Liver (tissue), 9 donors: ENCODE results near the gene WDR17. TPM values are rescaled to one million over a fixed set of nuclear protein-coding genes. Genes with fewer than 3 reads are reported as not detected.

Experiments used
- DNase-seq: peaks from one replicate; pipeline ENCODE4 v3.0.0-alpha.2; 2017; ENCODE audit warnings: low spot score
- H3K27ac ChIP-seq, 2 donors: one replicate each; pipeline ENCODE4 v1.7.0; 2013; ENCODE audit warnings: inconsistent platforms in 2 of 2, low read length in 2 of 2, control low read depth in 1 of 2, low read depth in 1 of 2, mild to moderate bottlenecking in 1 of 2
- H3K27me3 ChIP-seq, 4 donors: one replicate each; pipeline versions ENCODE4 v1.6.1 to v1.7.0; 2013; ENCODE audit warnings: low read length in 3 of 4, inconsistent platforms in 1 of 4, mild to moderate bottlenecking in 1 of 4, moderate library complexity in 1 of 4; ENCODE audit not compliant: control insufficient read depth in 4 of 4, insufficient read depth in 4 of 4
- H3K36me3 ChIP-seq, 4 donors: one replicate each; pipeline versions ENCODE4 v1.6.1 to v1.7.0; 2013; ENCODE audit warnings: low read length in 3 of 4, mild to moderate bottlenecking in 3 of 4, low read depth in 1 of 4, moderate library complexity in 1 of 4; ENCODE audit not compliant: control insufficient read depth in 4 of 4, insufficient read depth in 3 of 4
- H3K4me1 ChIP-seq, 4 donors: one replicate each; pipeline versions ENCODE4 v1.6.1 to v1.7.0; 2013; ENCODE audit warnings: low read length in 3 of 4, mild to moderate bottlenecking in 3 of 4, moderate library complexity in 1 of 4; ENCODE audit not compliant: control insufficient read depth in 4 of 4, insufficient read depth in 4 of 4
- H3K4me3 ChIP-seq, 3 donors: one replicate each; pipeline versions ENCODE4 v1.6.1 to v1.7.0; 2013; ENCODE audit warnings: low read length in 3 of 3, control low read depth in 1 of 3, low read depth in 1 of 3, mild to moderate bottlenecking in 1 of 3
- H3K9ac ChIP-seq, 2 donors: one replicate each; pipeline ENCODE4 v1.7.0; 2013; ENCODE audit warnings: low read length in 2 of 2, mild to moderate bottlenecking in 2 of 2, moderate library complexity in 2 of 2, control low read depth in 1 of 2, low read depth in 1 of 2
- H3K9me3 ChIP-seq, 4 donors: one replicate each; pipeline versions ENCODE4 v1.6.1 to v1.7.0; 2013; ENCODE audit warnings: low read length in 3 of 4; ENCODE audit not compliant: control insufficient read depth in 4 of 4
- EGR1 ChIP-seq, 2 donors: IDR thresholded peaks; 2 replicates each; pipeline ENCODE4 v1.6.1; 2016 to 2018; ENCODE audit warnings: antibody characterized with exemption in 2 of 2, low read depth in 2 of 2
- FOXA1 ChIP-seq: IDR thresholded peaks from 2 replicates; pipeline ENCODE4 v1.6.1; 2016; ENCODE audit warnings: antibody characterized with exemption
- FOXA2 ChIP-seq: IDR thresholded peaks from 2 replicates; pipeline ENCODE4 v1.6.1; 2016; ENCODE audit warnings: antibody characterized with exemption
- GABPA ChIP-seq, 2 donors: IDR thresholded peaks in 1 of 2; conservative IDR thresholded peaks in 1 of 2; 2 replicates each; pipeline ENCODE4 v1.6.1; 2016; ENCODE audit warnings: antibody characterized with exemption in 2 of 2, mild to moderate bottlenecking in 1 of 2, moderate library complexity in 1 of 2
- HNF4A ChIP-seq, 2 donors: conservative IDR thresholded peaks; 2 replicates each; pipeline ENCODE4 v1.6.1; 2016; ENCODE audit warnings: antibody characterized with exemption in 2 of 2, mild to moderate bottlenecking in 2 of 2
- HNF4G ChIP-seq: IDR thresholded peaks from 2 replicates; pipeline ENCODE4 v1.6.1; 2016; ENCODE audit warnings: antibody characterized with exemption
- JUND ChIP-seq, 2 donors: IDR thresholded peaks; 2 replicates each; pipeline ENCODE4 v1.6.1; 2016; ENCODE audit warnings: antibody characterized with exemption in 2 of 2
- NR2F2 ChIP-seq: IDR thresholded peaks from 2 replicates; pipeline ENCODE4 v1.6.1; 2016; ENCODE audit warnings: antibody characterized with exemption
- RAD21 ChIP-seq, 2 donors: IDR thresholded peaks; 2 replicates each; pipeline ENCODE4 v1.6.1; 2016; ENCODE audit warnings: antibody characterized with exemption in 2 of 2, mild to moderate bottlenecking in 2 of 2
- RXRA ChIP-seq, 2 donors: IDR thresholded peaks; 2 replicates each; pipeline ENCODE4 v1.6.1; 2017 to 2018; ENCODE audit warnings: antibody characterized with exemption in 2 of 2, mild to moderate bottlenecking in 1 of 2
- SP1 ChIP-seq: IDR thresholded peaks from 2 replicates; pipeline ENCODE4 v1.6.1; 2018; ENCODE audit warnings: antibody characterized with exemption, mild to moderate bottlenecking
- TAF1 ChIP-seq: conservative IDR thresholded peaks from 2 replicates; pipeline ENCODE4 v1.6.1; 2016; ENCODE audit warnings: antibody characterized with exemption, mild to moderate bottlenecking
- YY1 ChIP-seq: IDR thresholded peaks from 2 replicates; pipeline ENCODE4 v1.6.1; 2016; ENCODE audit warnings: antibody characterized with exemption, mild to moderate bottlenecking
- WGBS: extraction: QIAGEN DNeasy Blood & Tissue Kit; methylation state at CpG from one replicate; pipeline ENCODE4 v1.1.7; 2013; 5-methylcytosine and 5-hydroxymethylcytosine counted together
- polyA plus RNA-seq, 2 donors: library from polyadenylated mRNA; stranded (reverse) in 1 of 2; unstranded in 1 of 2; fragments of 200-250 nt in 1 of 2; fragments of >200 nt in 1 of 2; fragmentation: Nextera tagmentation in 1 of 2; extraction: Ambion mirVana in 1 of 2; gene quantifications; one replicate each; pipeline versions ENCODE4 v1.2.1 to v1.2.3, GENCODE V29; 2013 to 2015
- total RNA-seq, 2 donors: library from RNA; depleted of rRNA; stranded (reverse); fragments of >200 nt; gene quantifications; one replicate each; pipeline ENCODE4 v1.2.3, GENCODE V29; 2014
- TF ChIP-seq, protein P1 (sequence below): IDR thresholded peaks from 2 replicates; pipeline ENCODE4 v1.6.1; 2016; ENCODE audit warnings: antibody characterized with exemption
- TF ChIP-seq, protein P2 (sequence below): IDR thresholded peaks from 2 replicates; pipeline ENCODE4 v1.6.1; 2016; ENCODE audit warnings: antibody characterized with exemption, mild to moderate bottlenecking
- TF ChIP-seq, protein P3 (sequence below): IDR thresholded peaks from 2 replicates; pipeline ENCODE4 v1.6.1; 2016; ENCODE audit warnings: antibody characterized with exemption
- TF ChIP-seq, protein P4 (sequence below): IDR thresholded peaks from 2 replicates; pipeline ENCODE4 v1.6.1; 2016; ENCODE audit warnings: antibody characterized with exemption
- TF ChIP-seq, protein P5 (sequence below): fragments of 150-350 bp; IDR thresholded peaks from 2 replicates; pipeline ENCODE4 v1.5.1; 2017; ENCODE audit warnings: improper control_type of control experiment, low read depth, low read length; ENCODE audit not compliant: missing input control
- donor health status: healthy.
- donor health status: healthy.
- donor health status: healthy.
- donor health status: healthy.
- donor health status: healthy.

The WDR17 gene
- total and polyA plus RNA-seq, 4 donors: 0.14 to 0.84 (median 0.34) TPM

DNA sequence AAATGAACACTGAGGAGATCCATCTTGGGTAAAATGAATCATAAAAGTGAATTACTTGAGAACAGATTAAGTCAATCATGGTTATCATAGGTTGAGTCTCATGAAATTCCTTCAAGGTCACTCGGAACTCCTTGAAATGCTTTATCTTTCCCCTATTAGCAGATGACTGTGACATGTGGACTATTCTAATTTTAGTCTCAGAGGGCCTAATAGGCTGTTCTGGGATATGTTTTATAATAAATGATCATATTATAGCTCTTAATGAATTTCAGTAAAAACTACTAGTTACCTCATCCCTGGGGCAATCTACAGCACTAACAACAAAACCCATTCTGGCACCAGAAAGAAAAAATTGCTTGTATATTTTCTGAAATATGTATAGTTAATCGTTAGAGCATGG is 85.1 kb downstream of the WDR17 start:
- H3K36me3 ChIP-seq: no peaks in the 10 kb centered on the region
- H3K27ac ChIP-seq: no peak overlapping the region
- DNase-seq: no peak
- no peak overlapping the region for H3K9ac ChIP-seq
- H3K27me3 ChIP-seq: no peaks in the 10 kb centered on the region
- no peaks in the 10 kb centered on the region for H3K9me3 ChIP-seq
- H3K4me1 ChIP-seq: no peaks in the 10 kb centered on the region
- 83% methylated on average over 2 of the region's 2 CpGs for WGBS
- no peak overlapping the region for H3K4me3 ChIP-seq
- TF ChIP-seq FOXA1: no peak
- TF ChIP-seq JUND (IDR thresholded peaks at IDR 0.05): no peak
- no peak for TF ChIP-seq NR2F2
- TF ChIP-seq SP1: no peak
- TF ChIP-seq FOXA2: no peak
- no peak for TF ChIP-seq YY1
- TF ChIP-seq, protein P1, sequence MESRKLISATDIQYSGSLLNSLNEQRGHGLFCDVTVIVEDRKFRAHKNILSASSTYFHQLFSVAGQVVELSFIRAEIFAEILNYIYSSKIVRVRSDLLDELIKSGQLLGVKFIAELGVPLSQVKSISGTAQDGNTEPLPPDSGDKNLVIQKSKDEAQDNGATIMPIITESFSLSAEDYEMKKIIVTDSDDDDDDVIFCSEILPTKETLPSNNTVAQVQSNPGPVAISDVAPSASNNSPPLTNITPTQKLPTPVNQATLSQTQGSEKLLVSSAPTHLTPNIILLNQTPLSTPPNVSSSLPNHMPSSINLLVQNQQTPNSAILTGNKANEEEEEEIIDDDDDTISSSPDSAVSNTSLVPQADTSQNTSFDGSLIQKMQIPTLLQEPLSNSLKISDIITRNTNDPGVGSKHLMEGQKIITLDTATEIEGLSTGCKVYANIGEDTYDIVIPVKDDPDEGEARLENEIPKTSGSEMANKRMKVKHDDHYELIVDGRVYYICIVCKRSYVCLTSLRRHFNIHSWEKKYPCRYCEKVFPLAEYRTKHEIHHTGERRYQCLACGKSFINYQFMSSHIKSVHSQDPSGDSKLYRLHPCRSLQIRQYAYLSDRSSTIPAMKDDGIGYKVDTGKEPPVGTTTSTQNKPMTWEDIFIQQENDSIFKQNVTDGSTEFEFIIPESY: no peak
- TF ChIP-seq RXRA (IDR thresholded peaks at IDR 0.05): no peak
- no peak for TF ChIP-seq GABPA (IDR thresholded peaks at IDR 0.05 in 1 of 2, conservative IDR thresholded peaks at IDR 0.05 in 1 of 2)
- TF ChIP-seq, protein P2, sequence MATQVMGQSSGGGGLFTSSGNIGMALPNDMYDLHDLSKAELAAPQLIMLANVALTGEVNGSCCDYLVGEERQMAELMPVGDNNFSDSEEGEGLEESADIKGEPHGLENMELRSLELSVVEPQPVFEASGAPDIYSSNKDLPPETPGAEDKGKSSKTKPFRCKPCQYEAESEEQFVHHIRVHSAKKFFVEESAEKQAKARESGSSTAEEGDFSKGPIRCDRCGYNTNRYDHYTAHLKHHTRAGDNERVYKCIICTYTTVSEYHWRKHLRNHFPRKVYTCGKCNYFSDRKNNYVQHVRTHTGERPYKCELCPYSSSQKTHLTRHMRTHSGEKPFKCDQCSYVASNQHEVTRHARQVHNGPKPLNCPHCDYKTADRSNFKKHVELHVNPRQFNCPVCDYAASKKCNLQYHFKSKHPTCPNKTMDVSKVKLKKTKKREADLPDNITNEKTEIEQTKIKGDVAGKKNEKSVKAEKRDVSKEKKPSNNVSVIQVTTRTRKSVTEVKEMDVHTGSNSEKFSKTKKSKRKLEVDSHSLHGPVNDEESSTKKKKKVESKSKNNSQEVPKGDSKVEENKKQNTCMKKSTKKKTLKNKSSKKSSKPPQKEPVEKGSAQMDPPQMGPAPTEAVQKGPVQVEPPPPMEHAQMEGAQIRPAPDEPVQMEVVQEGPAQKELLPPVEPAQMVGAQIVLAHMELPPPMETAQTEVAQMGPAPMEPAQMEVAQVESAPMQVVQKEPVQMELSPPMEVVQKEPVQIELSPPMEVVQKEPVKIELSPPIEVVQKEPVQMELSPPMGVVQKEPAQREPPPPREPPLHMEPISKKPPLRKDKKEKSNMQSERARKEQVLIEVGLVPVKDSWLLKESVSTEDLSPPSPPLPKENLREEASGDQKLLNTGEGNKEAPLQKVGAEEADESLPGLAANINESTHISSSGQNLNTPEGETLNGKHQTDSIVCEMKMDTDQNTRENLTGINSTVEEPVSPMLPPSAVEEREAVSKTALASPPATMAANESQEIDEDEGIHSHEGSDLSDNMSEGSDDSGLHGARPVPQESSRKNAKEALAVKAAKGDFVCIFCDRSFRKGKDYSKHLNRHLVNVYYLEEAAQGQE: no peak
- no peak for TF ChIP-seq TAF1
- TF ChIP-seq, protein P3, sequence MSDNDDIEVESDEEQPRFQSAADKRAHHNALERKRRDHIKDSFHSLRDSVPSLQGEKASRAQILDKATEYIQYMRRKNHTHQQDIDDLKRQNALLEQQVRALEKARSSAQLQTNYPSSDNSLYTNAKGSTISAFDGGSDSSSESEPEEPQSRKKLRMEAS: no peak
- TF ChIP-seq, protein P4, sequence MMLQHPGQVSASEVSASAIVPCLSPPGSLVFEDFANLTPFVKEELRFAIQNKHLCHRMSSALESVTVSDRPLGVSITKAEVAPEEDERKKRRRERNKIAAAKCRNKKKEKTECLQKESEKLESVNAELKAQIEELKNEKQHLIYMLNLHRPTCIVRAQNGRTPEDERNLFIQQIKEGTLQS: no peak
- TF ChIP-seq, protein P5, sequence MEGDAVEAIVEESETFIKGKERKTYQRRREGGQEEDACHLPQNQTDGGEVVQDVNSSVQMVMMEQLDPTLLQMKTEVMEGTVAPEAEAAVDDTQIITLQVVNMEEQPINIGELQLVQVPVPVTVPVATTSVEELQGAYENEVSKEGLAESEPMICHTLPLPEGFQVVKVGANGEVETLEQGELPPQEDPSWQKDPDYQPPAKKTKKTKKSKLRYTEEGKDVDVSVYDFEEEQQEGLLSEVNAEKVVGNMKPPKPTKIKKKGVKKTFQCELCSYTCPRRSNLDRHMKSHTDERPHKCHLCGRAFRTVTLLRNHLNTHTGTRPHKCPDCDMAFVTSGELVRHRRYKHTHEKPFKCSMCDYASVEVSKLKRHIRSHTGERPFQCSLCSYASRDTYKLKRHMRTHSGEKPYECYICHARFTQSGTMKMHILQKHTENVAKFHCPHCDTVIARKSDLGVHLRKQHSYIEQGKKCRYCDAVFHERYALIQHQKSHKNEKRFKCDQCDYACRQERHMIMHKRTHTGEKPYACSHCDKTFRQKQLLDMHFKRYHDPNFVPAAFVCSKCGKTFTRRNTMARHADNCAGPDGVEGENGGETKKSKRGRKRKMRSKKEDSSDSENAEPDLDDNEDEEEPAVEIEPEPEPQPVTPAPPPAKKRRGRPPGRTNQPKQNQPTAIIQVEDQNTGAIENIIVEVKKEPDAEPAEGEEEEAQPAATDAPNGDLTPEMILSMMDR: no peak
- no peak for TF ChIP-seq HNF4G
- no peak for TF ChIP-seq RAD21 (IDR thresholded peaks at IDR 0.05)
- no peak for TF ChIP-seq EGR1 (IDR thresholded peaks at IDR 0.05; ENCODE audit: low read depth in 2 of 2)
- TF ChIP-seq HNF4A (conservative IDR thresholded peaks at IDR 0.05): no peak
